Activated naive CD4-positive, alpha-beta T cell treated with anti-CD3 and anti-CD28 coated beads for 36 hours (primary cell): ENCODE measurements around the gene EIF4G2. TPM values are rescaled to one million over a fixed set of nuclear protein-coding genes. Genes with fewer than 3 reads are reported as not detected.
"Not testable (repeated sequence)": the region's sequence is repeated elsewhere in the genome, so short reads cannot be mapped to it uniquely, and the experiment has no call there.

Source experiments
- CTCF ChIA-PET: fragments of 350-600 bp; sonication (Branson Sonifier 250); formaldehyde crosslinking; loops from one replicate; lab custom pipeline; 2021; ENCODE audit warnings: antibody characterized with exemption; lab: Charles Lee
- DNase-seq: peaks from one replicate; pipeline ENCODE4 v3.0.0-alpha.2; 2020
- H3K27ac Mint-ChIP-seq: one replicate; pipeline ENCODE4 v1.8.0; 2021; ENCODE audit warnings: mild to moderate bottlenecking, mixed read lengths
- H3K27me3 Mint-ChIP-seq: one replicate; pipeline ENCODE4 v1.8.0; 2021; ENCODE audit warnings: low read depth, mixed read lengths
- H3K36me3 Mint-ChIP-seq: one replicate; pipeline ENCODE4 v1.8.0; 2021; ENCODE audit warnings: low read depth, mixed read lengths
- H3K4me1 Mint-ChIP-seq: one replicate; pipeline ENCODE4 v1.8.0; 2021; ENCODE audit warnings: low read depth, mixed read lengths
- H3K4me3 Mint-ChIP-seq: one replicate; pipeline ENCODE4 v1.8.0; 2021; ENCODE audit warnings: mild to moderate bottlenecking, moderate library complexity, mixed read lengths
- H3K9me3 Mint-ChIP-seq: one replicate; pipeline ENCODE4 v1.8.0; 2021; ENCODE audit warnings: mixed read lengths
- intact Hi-C: fragments of 100-400 bp; cut with micrococcal nuclease; formaldehyde crosslinking; loops from one replicate; pipeline ENCODE4 v1.15.1; 2023
- total RNA-seq, 2 experiments: library from RNA; stranded (reverse); gene quantifications; one replicate each; pipeline ENCODE4 v1.2.3, GENCODE V29; 2021

Gene EIF4G2
- total RNA-seq, 2 experiments from 2014 or later, result 640 to 734 TPM

GRCh38 chr11:10838881-10839280, 30.2 kb upstream of the EIF4G2 start:
- H3K27me3 Mint-ChIP-seq, result no peaks in the 10 kb centered on the region
- CTCF ChIA-PET, result interaction anchor here (1.5 kb wide), 1 partner anchor 46 kb away, joined by 6 read pairs; no protein-coding TSS in a partner anchor
- intact Hi-C loops, result no loop called here

GRCh38 chr11:10838083-10838482, 29.4 kb upstream of the EIF4G2 start:
- intact Hi-C loops, result no loop called here
- Mint-ChIP-seq H3K9me3 (no peaks in the 10 kb centered on the region), H3K36me3 (no peaks in the 10 kb centered on the region), H3K27me3 (no peaks in the 10 kb centered on the region), H3K27ac (no peak overlapping the region), H3K4me1 (peaks cover 2% of the 10 kb centered on the region), H3K4me3 (no peak overlapping the region)
- no peak for DNase-seq
- CTCF ChIA-PET, result interaction anchor here (0.7 kb wide), 1 partner anchor 1209 kb away, joined by 3 read pairs; no protein-coding TSS in a partner anchor

More at GRCh38 chr11:10838881-10839280, 30.2 kb upstream of the EIF4G2 start:
- Mint-ChIP-seq H3K27ac (no peak overlapping the region), H3K9me3 (no peaks in the 10 kb centered on the region), H3K4me1 (peaks cover 2% of the 10 kb centered on the region), H3K36me3 (no peaks in the 10 kb centered on the region), H3K4me3 (no peak overlapping the region)
- no peak for DNase-seq

DNA sequence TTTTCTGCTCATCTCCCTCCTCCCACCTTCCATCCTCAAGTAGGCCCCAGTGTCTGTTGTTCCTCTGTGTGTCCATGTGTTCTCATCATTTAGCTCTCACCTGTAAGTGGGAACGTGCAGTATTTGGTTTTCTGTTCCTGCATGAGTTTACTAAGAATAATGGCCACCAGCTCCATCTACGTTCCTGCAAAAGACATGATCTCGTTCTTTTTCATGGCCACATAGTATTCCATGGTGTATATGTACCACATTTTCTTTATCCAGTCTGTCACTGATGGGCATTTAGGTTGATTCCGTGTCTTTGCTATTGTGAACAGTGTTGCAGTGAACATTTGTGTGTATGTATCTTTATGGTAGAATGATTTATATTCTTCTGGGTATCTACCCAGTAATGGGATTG, 28.2 kb upstream of the EIF4G2 start:
- CTCF ChIA-PET, result interaction anchor here (0.7 to 1.7 kb wide), 2 partner anchors 45 to 328 kb away, joined by 3 to 7 read pairs; no protein-coding TSS in a partner anchor
- H3K4me1 Mint-ChIP-seq, intact Hi-C loops, DNase-seq, H3K4me3 Mint-ChIP-seq, H3K27ac Mint-ChIP-seq, H3K36me3 Mint-ChIP-seq, H3K27me3 Mint-ChIP-seq, H3K9me3 Mint-ChIP-seq: not testable (repeated sequence)

DNA sequence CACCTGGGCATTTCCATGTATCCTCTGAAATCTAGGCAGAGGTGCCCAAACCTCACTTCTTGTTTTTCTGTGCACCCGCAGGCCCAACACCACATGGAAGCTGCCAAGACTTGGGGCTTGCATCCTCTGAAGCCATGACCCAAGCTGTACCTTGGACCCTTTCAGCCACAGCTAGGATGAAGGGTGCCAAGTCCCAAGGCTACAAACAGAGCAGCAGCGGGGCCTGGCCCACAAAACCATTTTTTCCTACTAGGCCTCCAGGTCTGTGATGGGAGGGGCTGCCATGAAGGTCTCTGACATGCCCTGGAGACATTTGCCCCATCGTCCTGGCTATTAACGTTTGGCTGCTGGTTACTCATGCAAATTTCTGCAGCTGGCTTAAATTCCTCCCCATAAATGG, 20.4 kb upstream of the EIF4G2 start:
- intact Hi-C loops, result no loop called here
- Mint-ChIP-seq H3K4me1 (peaks cover 8% of the 10 kb centered on the region), H3K9me3 (no peaks in the 10 kb centered on the region), H3K27me3 (no peaks in the 10 kb centered on the region), H3K36me3 (peaks cover under 1% of the 10 kb centered on the region), H3K27ac (no peak overlapping the region), H3K4me3 (no peak overlapping the region)
- DNase-seq, result no peak
- CTCF ChIA-PET, result interaction anchor here (1.1 kb wide), 1 partner anchor 193 kb away, joined by 4 read pairs; no protein-coding TSS in a partner anchor

GRCh38 chr11:10828402-10828801, 19.7 kb upstream of the EIF4G2 start:
- Mint-ChIP-seq H3K4me3 (no peak overlapping the region), H3K9me3 (no peaks in the 10 kb centered on the region), H3K27ac (no peak overlapping the region), H3K27me3 (no peaks in the 10 kb centered on the region), H3K36me3 (peaks cover 2% of the 10 kb centered on the region), H3K4me1 (peaks cover 8% of the 10 kb centered on the region)
- DNase-seq, result no peak
- CTCF ChIA-PET, result interaction anchor here (1.1 kb wide), 1 partner anchor 193 kb away, joined by 4 read pairs; no protein-coding TSS in a partner anchor
- intact Hi-C loops, result no loop called here

- Mint-ChIP-seq H3K4me1 (peaks cover 8% of the 10 kb centered on the region), H3K9me3 (no peaks in the 10 kb centered on the region), H3K27me3 (no peaks in the 10 kb centered on the region), H3K27ac (no peak overlapping the region), H3K36me3 (peaks cover 5% of the 10 kb centered on the region), H3K4me3 (no peak overlapping the region)
- CTCF ChIA-PET, result interaction anchor here (0.9 kb wide), 1 partner anchor 16 kb away, joined by 3 read pairs; no protein-coding TSS in a partner anchor
- DNase-seq, result no peak
- intact Hi-C loops, result no loop called here
Observed at GRCh38 chr11:10824888-10825287, 16.2 kb upstream of the EIF4G2 start.

- peaks cover 8% of the 10 kb centered on the region for H3K4me1 Mint-ChIP-seq
- no peaks in the 10 kb centered on the region for H3K27me3 Mint-ChIP-seq
- intact Hi-C loops, result no loop called here
- no peaks in the 10 kb centered on the region for H3K9me3 Mint-ChIP-seq
- H3K4me3 Mint-ChIP-seq, result peak overlapping the region; percentile 29
- H3K27ac Mint-ChIP-seq, result no peak overlapping the region
- DNase-seq, result no peak
- CTCF ChIA-PET, result interaction anchor here (0.6 kb wide), 1 partner anchor 1100 kb away, joined by 3 read pairs; no protein-coding TSS in a partner anchor
- peaks cover 5% of the 10 kb centered on the region for H3K36me3 Mint-ChIP-seq
Observed at GRCh38 chr11:10823152-10823579, 14.4 kb upstream of the EIF4G2 start.

- intact Hi-C loops, H3K36me3 Mint-ChIP-seq, H3K4me3 Mint-ChIP-seq, H3K27me3 Mint-ChIP-seq, H3K4me1 Mint-ChIP-seq, H3K27ac Mint-ChIP-seq, H3K9me3 Mint-ChIP-seq, DNase-seq: not testable (repeated sequence)
- CTCF ChIA-PET, result interaction anchor here (0.6 kb wide), 1 partner anchor 1101 kb away, joined by 3 read pairs; no protein-coding TSS in a partner anchor
Observed at GRCh38 chr11:10822491-10822890, 13.8 kb upstream of the EIF4G2 start.

DNA sequence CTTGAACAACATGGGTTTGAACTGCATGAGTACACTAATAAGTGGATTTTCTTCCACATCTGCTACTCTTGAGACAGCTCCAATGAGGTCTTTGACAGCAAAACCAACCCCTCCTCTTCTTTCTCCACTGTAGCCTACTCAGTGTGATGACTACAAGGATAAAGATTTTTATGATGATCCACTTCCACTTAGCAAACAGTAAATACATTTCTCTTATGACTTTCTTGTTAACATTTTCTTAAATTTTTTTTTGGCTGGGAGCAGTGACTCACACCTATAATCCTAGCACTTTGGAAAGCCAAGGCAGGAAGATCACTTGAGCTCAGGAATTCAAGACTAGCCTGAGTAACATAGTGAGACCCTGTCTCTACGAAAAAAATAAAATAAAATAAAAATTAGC, 9.9 kb upstream of the EIF4G2 start:
- CTCF ChIA-PET, result no interaction called here
- Mint-ChIP-seq H3K27me3 (peaks cover 8% of the 10 kb centered on the region), H3K9me3 (no peaks in the 10 kb centered on the region), H3K4me1 (no peaks in the 10 kb centered on the region), H3K27ac (no peak overlapping the region), H3K4me3 (no peak overlapping the region), H3K36me3 (peaks cover 4% of the 10 kb centered on the region)
- no peak for DNase-seq
- intact Hi-C loops, result no loop called here

DNA sequence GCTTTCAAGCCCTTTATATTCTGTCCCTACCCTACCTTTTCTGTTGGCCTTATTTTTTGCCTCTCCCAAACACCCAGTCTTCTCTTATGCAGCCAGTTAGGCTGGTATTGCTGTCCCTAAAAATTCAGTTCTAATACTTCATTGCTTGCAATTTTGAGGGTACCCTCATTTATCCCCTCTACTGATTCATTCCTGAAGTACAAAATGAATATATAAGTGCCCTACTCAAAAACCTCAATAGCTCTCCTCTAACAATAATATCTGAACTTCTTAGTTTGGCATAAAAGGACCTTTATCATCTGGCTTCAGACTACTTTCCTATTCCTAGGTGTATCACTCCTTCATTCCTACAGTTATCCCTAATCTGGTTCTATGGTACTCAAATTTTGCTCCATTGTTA, 5.2 kb upstream of the EIF4G2 start:
- H3K9me3 Mint-ChIP-seq, result no peaks in the 10 kb centered on the region
- intact Hi-C loops, result no loop called here
- peaks cover 8% of the 10 kb centered on the region for H3K27me3 Mint-ChIP-seq
- H3K36me3 Mint-ChIP-seq, result peaks cover 1% of the 10 kb centered on the region
- H3K4me3 Mint-ChIP-seq, result no peak overlapping the region
- no peak overlapping the region for H3K27ac Mint-ChIP-seq
- H3K4me1 Mint-ChIP-seq, result peaks cover 11% of the 10 kb centered on the region
- no peak for DNase-seq
- CTCF ChIA-PET, result interaction anchor here (1.2 kb wide), 1 partner anchor 10 kb away, joined by 3 read pairs; no protein-coding TSS in a partner anchor

DNA sequence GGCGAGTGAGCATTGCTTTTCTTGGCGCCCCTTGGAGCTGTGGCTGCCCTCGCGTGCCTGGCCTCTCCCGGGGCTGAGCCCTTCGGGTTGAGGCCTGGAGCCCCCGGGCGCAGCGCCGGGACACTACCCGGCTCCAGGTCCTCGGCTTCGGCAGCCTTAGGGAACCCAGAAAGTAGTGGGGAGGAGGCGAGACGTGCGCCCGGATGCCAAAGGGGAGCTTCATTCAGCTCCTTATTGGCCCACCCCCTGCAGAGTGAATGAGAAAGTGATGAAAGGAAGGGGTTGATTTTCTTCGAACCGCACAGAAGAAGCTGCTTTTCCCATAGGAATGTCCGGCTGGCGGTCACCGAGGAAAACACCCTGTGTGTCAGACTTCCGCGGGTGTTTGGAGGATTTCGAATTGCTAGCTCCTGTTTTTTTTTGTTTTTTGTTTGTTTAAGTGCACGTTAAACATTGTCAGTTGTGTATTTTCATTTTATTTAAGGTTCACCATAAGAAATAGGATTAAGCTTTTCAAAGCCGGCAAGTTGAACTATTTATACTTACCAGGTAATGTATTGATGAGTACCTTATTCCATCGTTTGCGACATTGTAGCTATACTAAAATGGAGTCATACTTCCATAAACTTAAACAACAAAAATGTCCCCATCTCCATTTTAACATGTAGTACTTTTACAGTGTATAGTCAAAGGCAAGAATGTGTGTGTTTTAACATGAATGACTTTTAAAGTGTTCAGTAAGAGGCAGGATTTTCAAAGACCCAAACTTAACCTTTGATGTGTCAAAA, 841 bp upstream of the EIF4G2 start:
- H3K27ac Mint-ChIP-seq, result peak overlapping the region; percentile 97
- H3K4me3 Mint-ChIP-seq, result peak overlapping the region; percentile 95
- intact Hi-C loops, result loop anchor here (5.0 kb wide), 3 partner anchors 123 to 813 kb away; partner anchors contain the start of genes GALNT18 and RNF141
- H3K9me3 Mint-ChIP-seq, result no peaks in the 10 kb centered on the region
- H3K27me3 Mint-ChIP-seq, result no peaks in the 10 kb centered on the region
- peak; percentile 54 for DNase-seq
- H3K4me1 Mint-ChIP-seq, result peaks cover 35% of the 10 kb centered on the region
- CTCF ChIA-PET, result interaction anchor here (0.6 to 3.1 kb wide), 9 partner anchors 15 to 170 kb away, joined by 3 to 18 read pairs (median 3); partner anchors contain the start of gene ZBED5
- peaks cover 35% of the 10 kb centered on the region for H3K36me3 Mint-ChIP-seq

DNA sequence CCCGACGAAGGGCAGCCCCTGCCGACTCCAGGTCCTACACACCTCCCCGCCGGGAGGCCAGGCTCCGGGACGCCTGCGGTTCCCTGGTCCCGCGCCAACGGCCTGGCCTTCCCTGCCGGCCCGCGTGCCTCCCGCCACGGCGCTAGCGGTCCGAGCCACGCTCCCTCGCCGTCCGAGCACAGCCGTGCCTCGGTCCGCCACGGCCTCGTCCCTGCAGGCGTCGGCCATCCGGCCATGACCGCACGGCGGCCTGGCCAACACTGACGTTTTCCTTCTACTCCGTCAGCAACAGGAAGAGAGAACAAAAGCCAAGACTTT, 532 bp downstream of the EIF4G2 start:
- Mint-ChIP-seq H3K36me3 (peaks cover 46% of the 10 kb centered on the region), H3K9me3 (no peaks in the 10 kb centered on the region), H3K4me1 (peaks cover 48% of the 10 kb centered on the region), H3K4me3 (peak overlapping the region; percentile 95), H3K27me3 (no peaks in the 10 kb centered on the region), H3K27ac (peak overlapping the region; percentile 97)
- intact Hi-C loops, result loop anchor here (1.0 to 5.0 kb wide), 8 partner anchors 10 to 1035 kb away; partner anchors contain the start of genes CTR9, GALNT18, RNF141 and ZBED5
- CTCF ChIA-PET, result interaction anchor here (3.1 kb wide), 1 partner anchor 16 kb away, joined by 18 read pairs; no protein-coding TSS in a partner anchor
- no peak for DNase-seq
